A549 (cell line): ENCODE results near the gene FBXW2. TPM values are rescaled to one million over a fixed set of nuclear protein-coding genes. Genes with fewer than 3 reads are reported as not detected.

Experiments
- ATAC-seq, 2 experiments: fragments of 200-7000 bp in 1 of 2; fragments of >200 bp in 1 of 2; cut with Nextera tagmentation in 1 of 2; cut with Tn5 transposase in 1 of 2; 3 replicates each; pipeline versions ENCODE4 v1.8.0 to v1.9.1; 2018 to 2020; ENCODE audit warnings: mild to moderate bottlenecking in 1 of 2, moderate library complexity in 1 of 2
- CTCF ChIA-PET: fragments of 300-600 bp; sonication (Branson Sonifier 250); formaldehyde crosslinking; extraction: SDS; loops from one replicate; lab custom pipeline; 2021; ENCODE audit warnings: antibody characterized with exemption, inconsistent platforms; lab: Yijun Ruan, JAX
- POLR2A ChIA-PET: fragments of 350-600 bp; formaldehyde crosslinking; extraction: SDS; loops from one replicate; lab custom pipeline; 2021; ENCODE audit warnings: antibody characterized with exemption, inconsistent platforms; lab: Yijun Ruan, JAX
- DNase-seq, 2 experiments: peaks; one replicate each; pipeline versions ENCODE4 v3.0.0 to v3.0.0-alpha.2; 2011 to 2016; ENCODE audit warnings: low read depth in 1 of 2, low spot score in 1 of 2
- FAIRE-seq: peaks from 2 replicates; lab custom pipeline; 2011; peaks lifted over from hg19 to GRCh38; lab: Jason Lieb, UNC
- H3K27ac ChIP-seq, 2 experiments: fragments of >200 bp; sonication (Bioruptor Twin); formaldehyde crosslinking; 3 replicates each; pipeline ENCODE4 v1.5.1; 2016 to 2017
- H3K4me1 ChIP-seq: fragments of >200 bp; sonication (Bioruptor Twin); formaldehyde crosslinking; 3 replicates; pipeline ENCODE4 v1.6.1; 2016
- H3K4me2 ChIP-seq: fragments of >200 bp; sonication (Bioruptor Twin); formaldehyde crosslinking; 3 replicates; pipeline ENCODE4 v1.6.1; 2016
- H3K4me3 ChIP-seq: fragments of >200 bp; sonication (Bioruptor Twin); formaldehyde crosslinking; 3 replicates; pipeline ENCODE4 v1.5.1; 2016
- H3K9me3 ChIP-seq: fragments of >200 bp; sonication (Bioruptor Twin); formaldehyde crosslinking; 3 replicates; pipeline ENCODE4 v1.6.1; 2016
- BHLHE40 ChIP-seq: IDR thresholded peaks from 2 replicates; pipeline ENCODE4 v1.6.1; 2012; ENCODE audit warnings: low read depth, low read length, inconsistent platforms
- CEBPB ChIP-seq, 2 experiments: fragments of >200 bp in 1 of 2; sonication (Bioruptor Twin) in 1 of 2; formaldehyde crosslinking in 1 of 2; IDR thresholded peaks; 2 replicates each; pipeline ENCODE4 v1.6.1; 2012 to 2016
- CHD2 ChIP-seq: fragments of 150-350 bp; IDR thresholded peaks from 2 replicates; pipeline ENCODE4 v1.6.1; 2014; ENCODE audit warnings: low read length; ENCODE audit not compliant: partially characterized antibody
- CHD4 ChIP-seq: fragments of 200-600 bp; sonication (generic); IDR thresholded peaks from 2 replicates; pipeline ENCODE4 v1.6.1; 2016; ENCODE audit warnings: antibody characterized with exemption, mild to moderate bottlenecking, borderline replicate concordance
- EHMT2 ChIP-seq: fragments of 200-600 bp; sonication (generic); IDR thresholded peaks from 2 replicates; pipeline ENCODE4 v1.6.1; 2016; ENCODE audit warnings: antibody characterized with exemption, low read depth, mild to moderate bottlenecking, moderate library complexity
- EP300 ChIP-seq, 2 experiments: fragments of >200 bp; sonication (Bioruptor Twin); formaldehyde crosslinking; IDR thresholded peaks; 2 replicates in 1 of 2; 3 replicates in 1 of 2; pipeline ENCODE4 v1.6.1; 2016 to 2017
- FOSB ChIP-seq: fragments of 250-450 bp; sonication (Bioruptor Pico); IDR thresholded peaks from 2 replicates; pipeline ENCODE4 v1.5.0; 2020; ENCODE audit warnings: mild to moderate bottlenecking, moderate library complexity
- FOSL2 ChIP-seq, 2 experiments: fragments of 450-650 bp in 1 of 2; fragments of >200 bp in 1 of 2; sonication (Bioruptor Twin) in 1 of 2; formaldehyde crosslinking; IDR thresholded peaks; 2 replicates each; pipeline versions ENCODE4 v1.5.0 to v1.6.1; 2016 to 2020; ENCODE audit warnings: mild to moderate bottlenecking in 1 of 2, moderate library complexity in 1 of 2
- GATA3 ChIP-seq: IDR thresholded peaks from 2 replicates; pipeline ENCODE4 v1.6.1; 2012; ENCODE audit warnings: borderline replicate concordance
- HDAC2 ChIP-seq: fragments of 200-600 bp; sonication (generic); IDR thresholded peaks from 2 replicates; pipeline ENCODE4 v1.6.1; 2016
- HEYL ChIP-seq: fragments of 250-450 bp; sonication (Bioruptor Pico); IDR thresholded peaks from 2 replicates; pipeline ENCODE4 v1.8.0; 2021; ENCODE audit warnings: mild to moderate bottlenecking, moderate library complexity
- HOXA7 ChIP-seq: fragments of 250-450 bp; sonication (Bioruptor Pico); IDR thresholded peaks from 2 replicates; pipeline ENCODE4 v1.5.0; 2020; ENCODE audit warnings: mild to moderate bottlenecking, moderate library complexity
- JUNB ChIP-seq: fragments of >200 bp; sonication (Bioruptor Twin); formaldehyde crosslinking; IDR thresholded peaks from 2 replicates; pipeline ENCODE4 v1.6.1; 2016
- NFE2L2 ChIP-seq: fragments of 150-350 bp; conservative IDR thresholded peaks from 2 replicates; pipeline ENCODE4 v1.6.1; 2014; ENCODE audit warnings: low read length
- NR3C1 ChIP-seq: fragments of >200 bp; sonication (Bioruptor Twin); formaldehyde crosslinking; IDR thresholded peaks from 3 replicates; pipeline ENCODE4 v1.6.1; 2017
- PHF8 ChIP-seq: fragments of 200-600 bp; sonication (generic); IDR thresholded peaks from 2 replicates; pipeline ENCODE4 v1.6.1; 2016; ENCODE audit warnings: low read depth, mild to moderate bottlenecking, antibody characterized with exemption, moderate library complexity, borderline replicate concordance
- POLR2AphosphoS2 ChIP-seq: conservative IDR thresholded peaks from 2 replicates; pipeline ENCODE4 v1.6.1; 2012; ENCODE audit warnings: low read length, improper control_type of control experiment, inconsistent platforms
- RARB ChIP-seq: fragments of 250-450 bp; sonication (Bioruptor Pico); IDR thresholded peaks from 2 replicates; pipeline ENCODE4 v1.8.0; 2021; ENCODE audit warnings: mild to moderate bottlenecking, moderate library complexity
- RFX5 ChIP-seq: fragments of 450-650 bp; IDR thresholded peaks from 2 replicates; pipeline ENCODE4 v1.7.1; 2014; ENCODE audit warnings: antibody characterized with exemption, mild to moderate bottlenecking, moderate library complexity
- RNF2 ChIP-seq: fragments of 200-600 bp; sonication (generic); IDR thresholded peaks from 2 replicates; pipeline ENCODE4 v1.6.1; 2016; ENCODE audit warnings: low read depth, mild to moderate bottlenecking, antibody characterized with exemption, moderate library complexity, borderline replicate concordance
- TP53 ChIP-seq: fragments of 250-450 bp; sonication (Bioruptor Pico); IDR thresholded peaks from 2 replicates; pipeline ENCODE4 v1.5.0; 2021; ENCODE audit warnings: mild to moderate bottlenecking, moderate library complexity
- ZC3H11A ChIP-seq: fragments of 450-650 bp; IDR thresholded peaks from 2 replicates; pipeline ENCODE4 v1.6.1; 2014; ENCODE audit warnings: antibody characterized with exemption, mild to moderate bottlenecking
- ZSCAN20 ChIP-seq: fragments of 250-450 bp; sonication (Bioruptor Pico); IDR thresholded peaks from 2 replicates; pipeline ENCODE4 v1.8.0; 2022; ENCODE audit warnings: mild to moderate bottlenecking, moderate library complexity
- WGBS: methylation state at CpG from one replicate; pipeline ENCODE4 v1.1.6; 2017; ENCODE audit errors: missing lambda C conversion rate; 5-methylcytosine and 5-hydroxymethylcytosine counted together
- polyA plus RNA-seq, 4 experiments: library from polyadenylated mRNA; depleted of rRNA in 3 of 4; stranded (reverse); fragments of >200 nt; fragmentation: RNase III in 1 of 4; extraction: RNeasy Plus Mini Kit Qiagen cat#74134 plus additional on column Dnase treatment in 1 of 4; gene quantifications; 2 replicates in 3 of 4; 3 replicates in 1 of 4; pipeline ENCODE4 v1.2.3, GENCODE V29; 2011 to 2017
- TF ChIP-seq, protein P1 (sequence below): fragments of >200 bp; sonication (Bioruptor Twin); formaldehyde crosslinking; IDR thresholded peaks from 2 replicates; pipeline ENCODE4 v1.6.1; 2016
- TF ChIP-seq, protein P2 (sequence below): IDR thresholded peaks from 2 replicates; pipeline ENCODE4 v1.6.1; 2012
- TF ChIP-seq, protein P3 (sequence below): fragments of >200 bp; sonication (Bioruptor Twin); formaldehyde crosslinking; IDR thresholded peaks from 3 replicates; pipeline ENCODE4 v1.5.1; 2016
- TF ChIP-seq, protein P4 (sequence below): fragments of >200 bp; sonication (Bioruptor Twin); formaldehyde crosslinking; IDR thresholded peaks from 3 replicates; pipeline ENCODE4 v1.6.1; 2016
- TF ChIP-seq, protein P5 (sequence below): fragments of 250-450 bp; sonication (Bioruptor Pico); IDR thresholded peaks from 2 replicates; pipeline ENCODE4 v1.5.0; 2020; ENCODE audit warnings: low read depth, mild to moderate bottlenecking, moderate library complexity

FBXW2 gene
- polyA plus RNA-seq, 2 of the 4 experiments (the other 2 are of a cell fraction): 28.8 to 60.0 TPM

DNA sequence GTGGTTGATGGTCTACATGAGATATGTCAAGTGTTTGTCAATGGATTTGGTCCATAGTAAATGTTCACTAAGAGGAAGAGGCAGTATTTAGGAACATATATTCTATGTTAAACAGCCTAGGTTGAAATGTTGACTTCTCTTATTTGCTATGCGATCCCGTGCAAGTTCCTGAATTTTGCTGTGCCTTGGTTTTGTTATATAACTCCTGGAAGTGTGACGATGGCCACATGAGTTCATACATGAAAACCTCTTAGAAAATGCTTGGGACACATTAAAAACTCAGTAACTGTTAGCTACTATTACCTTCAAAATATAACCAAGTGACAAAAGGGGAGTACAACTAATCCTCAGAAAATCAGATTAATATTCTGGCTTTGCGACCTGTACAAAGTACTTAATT lies 21.9 kb upstream of the FBXW2 start:
- FAIRE-seq: no peak
- WGBS: 98% methylated on average over 4 of the region's 4 CpGs
- no peak overlapping the region for H3K4me3 ChIP-seq
- TF ChIP-seq FOSL2 (IDR thresholded peaks at IDR 0.05) (no peak), FOSL2 (CRISPR knock-in tag; IDR thresholded peaks at IDR 0.05) (no peak), JUNB (no peak), RFX5 (no peak), POLR2AphosphoS2 (no peak), CHD4 (no peak), RNF2 (no peak), NFE2L2 (no peak), GATA3 (no peak)
- TF ChIP-seq, all 56 proteins: peak for 0
- ATAC-seq: no peak
- Histone ChIP-seq H3K4me1 (no peaks in the 10 kb centered on the region), H3K9me3 (no peaks in the 10 kb centered on the region), H3K4me2 (no peak overlapping the region), H3K27ac (no peak overlapping the region)
- no peak for DNase-seq
- CTCF ChIA-PET: no interaction called here
- POLR2A ChIA-PET: no interaction called here

DNA sequence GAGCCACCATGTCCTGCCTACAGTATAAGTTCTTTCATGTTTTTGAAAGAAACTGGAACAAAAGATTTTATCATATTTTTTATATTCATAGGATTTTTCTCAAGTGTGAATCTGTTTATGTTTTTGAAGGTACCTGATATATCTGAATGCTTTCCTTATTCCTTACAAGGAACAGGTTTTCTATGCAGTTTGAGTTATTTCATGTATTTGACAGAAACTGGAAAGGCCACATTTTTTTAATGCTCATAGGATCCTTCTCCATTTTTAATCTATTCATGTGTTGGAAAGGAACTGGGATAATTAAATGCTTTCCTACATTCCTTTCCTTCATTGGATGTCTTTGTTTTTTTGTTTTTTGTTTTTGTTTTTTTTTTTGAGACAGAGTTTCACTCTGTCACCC lies 15.7 kb upstream of the FBXW2 start:
- TF ChIP-seq HEYL (CRISPR knock-in tag) (no peak), RNF2 (no peak), PHF8 (no peak), RFX5 (no peak), RARB (CRISPR knock-in tag) (no peak), ZC3H11A (no peak), EP300 (IDR thresholded peaks at IDR 0.05) (no peak), NR3C1 (no peak), BHLHE40 (no peak), NFE2L2 (no peak), FOSB (CRISPR knock-in tag) (no peak)
- TF ChIP-seq, protein P1, sequence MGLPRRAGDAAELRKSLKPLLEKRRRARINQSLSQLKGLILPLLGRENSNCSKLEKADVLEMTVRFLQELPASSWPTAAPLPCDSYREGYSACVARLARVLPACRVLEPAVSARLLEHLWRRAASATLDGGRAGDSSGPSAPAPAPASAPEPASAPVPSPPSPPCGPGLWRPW: no peak
- TF ChIP-seq, protein P2, sequence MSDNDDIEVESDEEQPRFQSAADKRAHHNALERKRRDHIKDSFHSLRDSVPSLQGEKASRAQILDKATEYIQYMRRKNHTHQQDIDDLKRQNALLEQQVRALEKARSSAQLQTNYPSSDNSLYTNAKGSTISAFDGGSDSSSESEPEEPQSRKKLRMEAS: no peak
- TF ChIP-seq, protein P3, sequence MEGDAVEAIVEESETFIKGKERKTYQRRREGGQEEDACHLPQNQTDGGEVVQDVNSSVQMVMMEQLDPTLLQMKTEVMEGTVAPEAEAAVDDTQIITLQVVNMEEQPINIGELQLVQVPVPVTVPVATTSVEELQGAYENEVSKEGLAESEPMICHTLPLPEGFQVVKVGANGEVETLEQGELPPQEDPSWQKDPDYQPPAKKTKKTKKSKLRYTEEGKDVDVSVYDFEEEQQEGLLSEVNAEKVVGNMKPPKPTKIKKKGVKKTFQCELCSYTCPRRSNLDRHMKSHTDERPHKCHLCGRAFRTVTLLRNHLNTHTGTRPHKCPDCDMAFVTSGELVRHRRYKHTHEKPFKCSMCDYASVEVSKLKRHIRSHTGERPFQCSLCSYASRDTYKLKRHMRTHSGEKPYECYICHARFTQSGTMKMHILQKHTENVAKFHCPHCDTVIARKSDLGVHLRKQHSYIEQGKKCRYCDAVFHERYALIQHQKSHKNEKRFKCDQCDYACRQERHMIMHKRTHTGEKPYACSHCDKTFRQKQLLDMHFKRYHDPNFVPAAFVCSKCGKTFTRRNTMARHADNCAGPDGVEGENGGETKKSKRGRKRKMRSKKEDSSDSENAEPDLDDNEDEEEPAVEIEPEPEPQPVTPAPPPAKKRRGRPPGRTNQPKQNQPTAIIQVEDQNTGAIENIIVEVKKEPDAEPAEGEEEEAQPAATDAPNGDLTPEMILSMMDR: no peak
- Histone ChIP-seq H3K4me2 (no peak overlapping the region), H3K4me1 (no peaks in the 10 kb centered on the region), H3K4me3 (no peak overlapping the region), H3K9me3 (peaks cover 39% of the 10 kb centered on the region), H3K27ac (no peak overlapping the region)
- DNase-seq: no peak
- POLR2A ChIA-PET: no interaction called here
- ATAC-seq: no peak
- CTCF ChIA-PET: interaction anchor here (0.9 kb wide), 1 partner anchor 127 kb away, joined by 3 read pairs; no protein-coding TSS in a partner anchor
- FAIRE-seq: no peak

DNA sequence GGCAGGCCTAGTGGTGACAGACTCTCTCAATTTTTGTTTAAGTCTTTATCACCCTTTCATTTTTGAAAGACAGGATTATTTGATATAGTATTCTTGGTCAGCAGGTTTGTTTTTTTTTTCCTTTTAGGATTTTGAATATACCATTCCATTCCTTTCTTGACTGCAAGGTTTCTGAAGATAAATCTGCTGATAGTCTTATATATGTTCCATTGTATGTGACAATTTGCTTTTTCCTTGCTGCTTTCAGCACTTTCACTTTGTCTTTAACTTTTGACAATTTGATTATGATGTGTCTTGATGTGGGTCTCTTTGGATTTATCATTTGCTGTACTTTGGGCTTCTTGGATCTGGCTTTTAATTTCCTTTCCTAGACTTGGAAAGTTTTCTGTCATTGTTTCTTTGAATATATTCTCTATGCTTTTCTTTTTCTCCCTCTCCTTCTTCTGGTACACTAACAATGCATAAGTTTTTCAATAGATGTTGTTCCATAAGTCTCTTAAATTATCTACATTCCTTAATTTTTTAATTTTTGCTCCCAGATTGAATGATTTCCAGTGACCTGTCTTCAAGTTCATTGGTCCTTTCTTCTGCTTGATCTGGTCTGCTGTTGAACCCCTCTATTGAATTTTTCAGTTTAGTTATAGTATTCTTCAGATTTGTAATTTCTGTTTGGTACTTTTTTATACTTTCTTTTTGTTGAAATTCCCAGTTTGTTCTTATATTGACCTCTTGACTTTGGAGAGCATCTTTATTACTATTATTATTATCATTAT lies 14.6 kb upstream of the FBXW2 start:
- POLR2A ChIA-PET: no interaction called here
- ATAC-seq: no peak
- FAIRE-seq: no peak
- H3K9me3 ChIP-seq: peaks cover 39% of the 10 kb centered on the region
- CTCF ChIA-PET: interaction anchor here (0.7 to 1.1 kb wide), 3 partner anchors 15 to 52 kb away, joined by 3 to 4 read pairs (median 3); partner anchors contain the start of gene FBXW2
- H3K4me2 ChIP-seq: no peak overlapping the region
- DNase-seq: no peak
- H3K4me3 ChIP-seq: no peak overlapping the region
- H3K27ac ChIP-seq: no peak overlapping the region
- H3K4me1 ChIP-seq: no peaks in the 10 kb centered on the region
- TF ChIP-seq FOSB (CRISPR knock-in tag) (no peak), HDAC2 (no peak), ZSCAN20 (CRISPR knock-in tag) (no peak), EHMT2 (no peak), TP53 (CRISPR knock-in tag) (no peak), HOXA7 (no peak), NR3C1 (no peak), CHD2 (no peak), NFE2L2 (no peak), HEYL (CRISPR knock-in tag) (no peak), CEBPB (IDR thresholded peaks at IDR 0.05) (no peak), POLR2AphosphoS2 (no peak)
- TF ChIP-seq, protein P2: no peak
- TF ChIP-seq, protein P4, sequence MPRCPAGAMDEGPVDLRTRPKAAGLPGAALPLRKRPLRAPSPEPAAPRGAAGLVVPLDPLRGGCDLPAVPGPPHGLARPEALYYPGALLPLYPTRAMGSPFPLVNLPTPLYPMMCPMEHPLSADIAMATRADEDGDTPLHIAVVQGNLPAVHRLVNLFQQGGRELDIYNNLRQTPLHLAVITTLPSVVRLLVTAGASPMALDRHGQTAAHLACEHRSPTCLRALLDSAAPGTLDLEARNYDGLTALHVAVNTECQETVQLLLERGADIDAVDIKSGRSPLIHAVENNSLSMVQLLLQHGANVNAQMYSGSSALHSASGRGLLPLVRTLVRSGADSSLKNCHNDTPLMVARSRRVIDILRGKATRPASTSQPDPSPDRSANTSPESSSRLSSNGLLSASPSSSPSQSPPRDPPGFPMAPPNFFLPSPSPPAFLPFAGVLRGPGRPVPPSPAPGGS: no peak
- TF ChIP-seq, protein P5, sequence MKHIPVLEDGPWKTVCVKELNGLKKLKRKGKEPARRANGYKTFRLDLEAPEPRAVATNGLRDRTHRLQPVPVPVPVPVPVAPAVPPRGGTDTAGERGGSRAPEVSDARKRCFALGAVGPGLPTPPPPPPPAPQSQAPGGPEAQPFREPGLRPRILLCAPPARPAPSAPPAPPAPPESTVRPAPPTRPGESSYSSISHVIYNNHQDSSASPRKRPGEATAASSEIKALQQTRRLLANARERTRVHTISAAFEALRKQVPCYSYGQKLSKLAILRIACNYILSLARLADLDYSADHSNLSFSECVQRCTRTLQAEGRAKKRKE (CRISPR knock-in tag): no peak
